ENCODE measurements around the gene CASK.

The CASK gene

DNA sequence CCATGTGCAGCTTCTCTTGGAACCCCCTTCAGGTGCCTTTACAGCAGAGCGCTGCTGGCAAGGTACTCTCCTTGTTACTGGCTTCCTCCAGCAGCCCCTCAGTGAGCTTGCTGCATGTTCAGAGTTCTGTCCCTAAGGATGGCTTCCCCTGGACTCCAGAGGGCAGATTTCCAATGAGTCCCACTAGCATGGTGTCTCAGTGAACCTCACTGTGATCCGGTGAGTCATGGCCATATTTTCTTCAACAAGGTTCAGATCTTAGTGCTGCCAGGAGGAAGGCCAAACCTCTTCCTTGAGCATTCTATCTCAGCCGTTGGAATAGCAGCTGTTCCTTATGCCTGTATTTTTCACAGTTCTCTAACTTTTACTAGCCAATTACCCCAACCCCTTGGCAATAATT lies 98.8 kb downstream of the CASK start:
- no peak for DNase-seq

DNA sequence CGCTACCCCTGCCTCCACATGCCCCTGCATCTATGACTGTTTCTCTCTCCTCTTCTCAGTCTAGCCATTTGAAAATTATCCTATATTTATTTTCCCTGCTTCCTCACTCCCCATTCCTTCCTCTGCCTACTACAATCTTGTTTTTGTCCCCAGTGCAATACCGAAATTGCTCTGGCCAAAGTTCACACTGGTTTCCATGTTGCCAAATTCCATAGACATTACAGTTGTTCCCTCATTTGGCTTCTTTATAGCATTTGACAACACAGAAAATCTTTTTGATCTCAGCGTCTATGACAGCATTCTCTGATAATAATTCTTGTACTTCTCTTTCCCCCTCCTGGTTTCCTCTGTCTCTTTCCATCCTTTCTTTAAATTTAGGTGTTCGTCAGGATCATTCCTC lies 100.0 kb downstream of the CASK start:
- no peak for DNase-seq

DNA sequence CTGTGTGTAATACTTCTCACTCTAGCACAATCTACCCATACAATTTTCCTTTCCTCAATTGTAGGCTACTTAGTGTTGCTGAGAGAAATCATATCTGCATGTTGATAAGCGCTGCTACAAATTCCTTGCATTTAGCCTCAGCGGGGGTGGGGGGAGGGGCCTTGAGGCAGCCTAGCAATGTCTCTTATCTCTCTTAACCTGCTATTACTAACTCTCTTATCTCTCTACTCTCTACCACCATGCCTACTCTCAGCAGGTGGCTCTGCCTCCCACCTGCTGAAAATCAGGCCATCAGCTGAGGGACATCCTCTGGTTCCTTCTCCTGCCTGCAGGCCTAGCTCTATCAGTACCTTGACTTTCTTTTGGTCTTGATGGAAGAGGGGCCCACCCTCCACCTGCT lies 100.5 kb downstream of the CASK start:
- DNase-seq = no peak

DNA sequence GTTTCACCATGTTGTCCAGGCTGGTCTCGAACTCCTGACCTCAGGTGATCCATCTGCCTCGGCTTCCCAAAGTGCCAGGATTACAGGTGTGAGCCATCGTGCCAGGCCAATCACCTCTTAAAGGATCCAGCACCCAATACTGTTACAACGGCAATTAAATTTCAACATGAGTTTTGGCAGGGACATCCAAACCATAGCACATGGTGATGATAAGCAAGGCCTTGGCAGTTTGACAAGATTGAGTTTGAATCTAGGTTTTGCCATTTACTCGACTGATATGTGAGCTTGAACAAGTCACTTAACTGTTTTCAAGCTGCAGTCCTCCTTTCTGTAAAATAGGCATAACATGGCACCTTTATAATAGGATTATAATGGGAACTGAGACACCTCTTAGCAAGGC lies 115.3 kb downstream of the CASK start:
- DNase-seq = no peak

DNA sequence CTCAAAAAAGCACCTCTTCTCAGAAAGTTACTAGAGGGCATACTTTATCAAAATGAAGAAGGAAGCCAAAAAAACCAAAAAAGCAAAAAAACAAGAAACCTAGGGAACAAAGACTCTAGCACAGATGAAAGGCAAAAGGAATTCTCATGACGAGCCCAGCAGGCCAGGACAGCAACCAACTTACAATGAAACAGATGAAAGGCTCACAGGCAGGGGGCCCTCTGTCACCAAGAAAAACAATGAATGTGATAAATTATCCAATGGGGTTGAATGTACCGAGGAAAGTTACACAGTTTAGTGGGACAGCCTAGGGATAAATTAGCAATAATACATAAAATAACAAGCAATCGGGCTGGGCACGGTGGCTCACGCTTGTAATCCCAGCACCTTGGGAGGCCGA lies 120.4 kb downstream of the CASK start:
- no peak for DNase-seq

DNA sequence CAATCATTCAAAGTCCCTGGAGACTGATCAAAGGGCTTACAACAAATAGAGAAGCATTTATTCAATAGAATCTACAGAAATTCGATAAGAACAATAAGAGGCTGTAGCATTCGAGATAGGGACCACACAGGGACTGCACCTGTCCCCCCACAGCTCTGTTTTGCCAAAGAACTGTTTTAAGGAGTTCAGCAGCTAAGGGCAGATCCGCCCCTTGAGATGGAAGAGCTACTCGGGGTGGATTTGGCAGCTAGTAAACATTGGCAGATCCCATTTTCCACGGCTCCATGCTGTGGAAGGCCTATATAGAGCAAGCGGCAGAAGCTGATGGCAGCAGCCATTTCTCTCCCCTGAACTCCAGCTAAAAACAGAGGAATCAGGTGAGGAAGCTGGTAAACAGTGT lies 123.7 kb downstream of the CASK start:
- DNase-seq = no peak

DNA sequence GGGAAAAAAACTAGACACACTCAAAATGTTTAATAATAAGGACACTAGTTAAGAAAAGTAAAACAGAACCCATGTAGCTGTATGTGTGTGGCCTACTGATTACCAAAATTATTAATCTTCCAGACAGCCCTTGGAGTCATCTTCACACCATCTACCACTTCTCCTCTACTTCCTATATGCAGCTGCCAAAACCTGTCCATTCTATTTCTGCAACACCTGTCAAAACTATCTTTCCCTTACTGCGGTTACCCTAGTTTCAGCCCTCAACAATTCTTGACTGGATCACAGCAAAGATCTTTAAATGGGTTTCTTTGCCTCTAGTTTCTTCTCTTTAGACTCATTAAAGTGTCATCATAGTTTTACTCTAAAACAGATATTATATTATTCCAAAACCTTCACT lies 126.8 kb downstream of the CASK start:
- no peak for DNase-seq

DNA sequence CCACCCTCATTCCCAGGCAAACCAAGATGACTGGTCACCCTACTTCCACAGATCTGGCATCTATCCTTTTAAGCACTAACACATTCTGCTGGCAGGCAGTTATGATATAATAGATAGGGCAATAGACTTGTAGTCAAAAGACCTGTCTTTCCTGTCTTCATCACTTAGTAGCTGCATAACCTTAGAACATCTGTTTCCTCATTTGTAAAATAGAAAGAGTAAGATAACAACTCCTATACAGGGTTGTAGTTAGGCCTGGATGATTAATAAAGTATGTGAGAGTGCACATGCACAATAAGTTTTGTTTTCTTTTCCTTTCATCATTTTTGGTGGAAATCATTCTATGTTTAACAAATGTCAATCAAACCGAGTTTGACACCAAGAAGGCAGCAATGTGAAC lies 127.3 kb downstream of the CASK start:
- DNase-seq = no peak

DNA sequence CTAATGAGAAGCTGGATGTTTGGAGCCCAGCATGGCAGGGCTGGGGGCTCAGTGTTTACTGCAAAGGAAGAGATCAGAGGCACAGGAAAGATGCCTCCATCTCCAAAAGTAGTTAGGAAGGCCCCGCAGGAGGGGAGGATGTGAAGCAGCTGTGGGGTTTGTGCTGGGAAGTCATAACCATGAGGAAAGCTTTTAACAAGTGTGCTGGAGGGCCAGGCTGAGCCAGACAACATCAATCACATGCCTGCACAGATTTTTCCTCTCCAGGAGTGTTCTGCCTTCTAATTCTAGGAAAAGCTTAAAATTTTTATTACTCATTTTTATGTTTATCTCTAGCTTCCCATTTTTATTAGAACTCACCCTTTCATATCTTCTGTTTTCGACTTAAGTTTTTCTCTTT lies 134.0 kb downstream of the CASK start:
- DNase-seq = no peak

DNA sequence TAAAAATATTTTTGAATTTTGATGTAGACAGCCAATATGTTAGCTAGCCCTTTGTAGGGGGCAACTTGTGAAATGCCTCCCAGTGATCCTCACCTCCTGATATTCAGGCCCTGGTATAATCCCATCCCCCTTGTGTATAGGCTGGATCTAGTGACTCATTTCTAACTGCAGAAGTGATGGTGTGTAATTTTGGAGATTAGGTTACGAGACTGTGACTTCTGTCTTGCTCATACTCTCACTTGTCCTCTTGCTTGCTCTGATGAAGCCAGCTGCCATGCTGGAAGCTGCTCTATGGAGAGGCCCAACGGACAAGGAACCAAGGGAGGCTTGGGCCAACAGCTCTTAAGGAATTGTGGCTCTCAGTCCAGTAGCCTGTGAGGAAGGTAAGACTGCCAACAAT lies 137.7 kb downstream of the CASK start:
- no peak for DNase-seq

DNA sequence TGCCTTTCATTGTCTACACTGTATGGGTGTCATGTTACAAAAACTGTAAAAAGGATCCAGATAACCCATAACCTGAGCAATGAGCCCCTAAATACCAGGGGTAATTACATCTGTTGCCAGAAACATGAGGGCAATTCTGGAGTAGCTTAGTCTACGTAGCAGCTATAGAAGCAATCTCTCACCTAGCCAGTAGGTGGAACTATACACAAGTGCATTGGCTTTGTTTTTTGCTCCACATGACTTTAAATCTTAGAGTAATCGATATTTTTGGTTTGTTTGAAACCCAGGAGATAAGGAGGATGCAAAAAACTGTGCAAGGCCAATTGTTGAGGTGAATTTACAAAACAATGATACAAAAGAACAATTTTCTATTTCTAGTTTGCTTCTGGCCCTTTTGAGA lies 141.9 kb downstream of the CASK start:
- no peak for DNase-seq

DNA sequence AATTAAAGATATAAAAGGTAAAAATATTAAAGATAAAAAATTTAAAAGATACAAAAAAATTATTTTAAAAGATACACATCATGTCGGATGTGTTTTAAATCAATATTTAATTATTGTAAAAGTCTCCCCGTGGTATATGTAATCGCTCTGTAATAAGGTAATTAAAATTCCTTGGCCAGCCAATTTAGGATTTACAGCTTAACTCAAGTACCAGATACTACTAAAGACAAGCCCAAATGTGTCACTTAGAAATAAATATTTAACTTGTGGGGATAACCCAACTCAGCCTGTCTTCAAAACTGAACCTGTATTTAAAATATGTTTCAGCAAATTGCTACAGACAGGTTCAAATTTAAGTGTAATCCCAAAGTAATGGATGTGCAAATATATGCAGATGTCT lies 143.4 kb downstream of the CASK start:
- no peak for DNase-seq

DNA sequence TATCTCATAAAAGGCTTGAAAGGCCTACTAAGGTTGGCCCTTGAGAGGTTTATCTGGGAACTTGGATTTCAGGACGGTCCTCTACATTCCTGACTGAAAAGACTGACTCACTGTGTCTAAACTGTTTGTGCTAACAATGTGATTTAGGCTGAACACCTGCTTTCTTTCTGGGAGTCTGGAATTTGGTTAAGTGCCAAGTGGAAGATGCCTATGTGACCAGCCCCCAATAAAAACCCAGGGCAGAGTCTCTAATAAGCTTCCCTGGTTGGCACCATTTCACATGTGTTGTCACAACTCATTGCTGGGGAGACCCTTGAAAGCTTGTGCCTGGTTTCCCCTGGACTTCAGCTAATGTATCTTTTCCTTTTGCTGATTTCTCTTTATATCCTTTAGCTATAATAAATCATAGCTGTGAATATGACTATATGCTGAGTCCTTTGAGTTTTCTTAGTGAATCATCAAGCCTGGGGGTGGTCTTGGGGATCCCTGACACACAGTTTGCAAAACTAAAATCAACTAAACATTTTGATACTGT lies 144.3 kb downstream of the CASK start:
- no peak for DNase-seq

DNA sequence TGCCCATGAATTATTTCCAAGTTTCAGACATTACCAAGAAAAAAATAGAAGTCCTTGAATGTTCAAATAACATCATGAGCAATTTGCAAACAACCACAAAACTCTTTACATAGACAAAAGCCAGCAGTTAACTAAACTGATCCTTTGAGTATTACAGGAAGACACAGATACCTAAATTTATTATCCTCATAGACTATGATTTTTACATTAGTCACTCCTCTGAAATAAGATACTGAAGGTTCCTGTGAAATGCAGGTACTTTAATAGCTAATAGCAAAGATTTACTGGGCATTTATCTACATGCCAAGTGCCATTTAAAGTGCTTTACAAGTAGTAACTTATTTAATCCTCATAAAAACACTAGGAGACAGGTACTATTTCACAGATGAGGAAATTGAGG lies 161.7 kb downstream of the CASK start:
- DNase-seq = no peak

DNA sequence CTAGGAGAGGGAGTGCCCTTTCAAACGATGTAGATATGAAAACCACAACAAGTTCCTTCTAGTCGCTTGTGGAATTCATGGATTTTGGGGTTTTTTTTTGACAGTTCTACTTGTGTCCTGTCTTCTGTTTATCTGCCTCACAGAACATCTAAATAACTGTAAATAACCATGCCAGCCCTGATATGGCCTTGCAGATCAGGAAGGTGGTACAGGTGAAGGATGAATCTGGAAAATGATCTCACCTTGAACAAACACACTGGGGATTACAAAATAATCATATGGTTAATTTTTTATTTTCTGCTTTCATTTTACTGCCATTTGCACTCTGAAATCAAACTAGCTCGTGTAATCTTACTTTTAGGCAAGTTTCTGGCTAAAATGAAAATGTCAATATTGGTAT lies 162.2 kb downstream of the CASK start:
- DNase-seq = no peak

DNA sequence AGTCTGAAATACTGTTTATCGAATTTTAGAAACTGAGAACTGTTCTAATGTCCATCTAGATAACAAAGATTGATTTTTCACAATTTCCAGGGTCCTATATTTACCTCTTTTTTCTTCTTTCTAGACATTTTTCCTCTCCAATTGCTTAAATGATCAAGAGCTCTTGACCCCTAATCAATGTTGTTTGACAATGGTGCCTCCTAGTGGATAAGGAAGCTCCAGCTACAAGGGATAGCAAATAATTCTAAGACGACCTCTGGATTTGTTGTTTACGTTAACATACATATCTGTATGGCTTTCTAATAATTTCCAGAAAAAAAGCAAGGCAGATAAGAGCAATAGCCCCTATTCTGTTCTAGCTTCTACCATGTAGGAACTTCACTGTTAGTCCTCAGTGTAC lies 163.5 kb downstream of the CASK start:
- DNase-seq = no peak

DNA sequence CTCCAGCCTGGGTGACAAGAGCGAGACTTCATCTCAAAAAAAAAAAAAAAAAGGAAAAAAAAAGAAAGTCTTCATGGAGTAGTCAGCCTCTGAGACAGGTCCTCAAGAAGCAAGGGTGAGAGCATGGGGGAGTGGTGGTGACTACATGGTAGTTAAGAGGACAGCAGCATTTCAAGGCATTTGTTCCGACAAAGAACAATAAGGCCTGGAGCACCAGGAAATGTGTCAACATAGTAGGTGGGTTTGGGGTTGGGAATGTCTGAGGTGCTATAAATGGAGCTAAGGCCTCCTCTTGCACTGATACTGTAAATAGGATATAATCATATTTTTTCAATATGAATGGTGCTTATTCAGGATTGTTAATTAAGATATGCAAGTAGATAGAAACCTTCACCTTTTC lies 165.0 kb downstream of the CASK start:
- no peak for DNase-seq

DNA sequence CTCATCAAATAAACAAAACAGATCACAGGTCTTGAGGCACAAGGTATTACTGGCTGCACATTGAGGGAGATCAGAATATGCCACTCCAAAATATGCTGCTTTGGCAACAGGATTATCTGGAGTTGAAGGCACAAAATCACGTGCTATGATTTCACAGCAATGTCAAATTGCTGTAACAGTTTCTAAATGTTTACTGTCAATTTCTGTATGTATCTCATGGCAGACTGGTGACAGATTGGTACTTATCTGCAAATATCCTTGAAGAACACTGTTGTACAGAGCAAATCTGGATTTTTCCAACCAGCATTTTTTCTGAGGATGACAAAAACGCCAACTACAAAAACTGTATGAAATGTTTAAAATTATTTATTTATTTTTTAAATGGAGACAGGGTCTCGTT lies 172.6 kb downstream of the CASK start:
- DNase-seq = no peak

DNA sequence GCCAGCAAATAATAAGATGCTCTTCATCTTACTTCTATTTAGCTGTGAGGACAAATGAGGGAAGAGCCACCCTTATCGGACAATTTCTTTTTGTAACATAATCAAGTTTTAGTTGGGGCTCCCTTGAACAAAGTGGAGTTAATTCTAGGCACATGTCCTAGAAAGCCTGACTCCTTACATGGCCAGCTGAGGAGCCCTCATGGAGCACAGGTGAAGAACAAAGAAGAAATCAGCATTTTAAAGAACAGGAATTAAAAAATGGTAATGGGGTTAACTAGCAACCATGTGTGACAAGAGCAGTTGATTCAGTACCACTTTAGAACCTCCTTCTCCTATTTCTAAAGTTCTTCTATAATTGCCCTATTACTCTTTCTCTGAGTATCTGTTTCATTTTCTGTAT lies 183.5 kb downstream of the CASK start:
- DNase-seq = no peak

DNA sequence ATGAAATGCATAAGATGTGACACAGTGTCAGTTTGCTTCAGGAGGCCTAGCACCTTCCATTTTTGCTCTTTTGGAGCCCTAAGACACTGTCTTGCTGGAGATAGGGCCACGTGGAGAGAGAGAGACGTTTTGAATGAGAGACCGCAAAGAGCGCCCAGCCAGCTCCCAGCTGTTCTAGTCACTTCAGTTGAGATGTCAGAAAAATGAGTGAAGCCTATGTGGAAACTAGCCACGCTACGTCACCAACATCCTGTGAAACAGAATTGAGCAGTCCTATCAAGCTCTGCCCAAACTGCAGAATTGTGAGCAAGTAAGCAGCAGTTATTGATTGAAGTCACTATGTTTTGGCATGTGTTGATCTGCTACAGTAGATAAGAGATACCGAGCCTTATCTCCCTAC lies 186.3 kb downstream of the CASK start:
- DNase-seq = no peak

DNA sequence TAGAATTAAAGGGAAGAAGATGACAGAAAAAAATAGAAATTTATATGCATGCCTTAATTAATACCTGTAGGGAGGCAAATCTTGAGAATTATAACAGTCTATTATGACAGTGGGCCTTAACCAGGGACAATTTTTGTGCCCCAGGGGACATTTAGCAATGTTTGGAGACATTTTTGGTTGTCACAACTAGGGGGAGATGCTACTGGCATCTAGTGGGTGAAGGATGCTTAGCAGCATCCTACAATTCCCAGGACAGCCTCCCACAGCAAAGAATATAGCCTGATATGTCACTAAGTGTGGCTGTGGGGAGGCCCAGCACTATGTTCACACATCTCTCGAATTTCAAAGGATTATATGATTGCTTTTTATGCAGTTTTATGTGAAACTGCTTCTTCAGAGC lies 188.8 kb downstream of the CASK start:
- DNase-seq = no peak

DNA sequence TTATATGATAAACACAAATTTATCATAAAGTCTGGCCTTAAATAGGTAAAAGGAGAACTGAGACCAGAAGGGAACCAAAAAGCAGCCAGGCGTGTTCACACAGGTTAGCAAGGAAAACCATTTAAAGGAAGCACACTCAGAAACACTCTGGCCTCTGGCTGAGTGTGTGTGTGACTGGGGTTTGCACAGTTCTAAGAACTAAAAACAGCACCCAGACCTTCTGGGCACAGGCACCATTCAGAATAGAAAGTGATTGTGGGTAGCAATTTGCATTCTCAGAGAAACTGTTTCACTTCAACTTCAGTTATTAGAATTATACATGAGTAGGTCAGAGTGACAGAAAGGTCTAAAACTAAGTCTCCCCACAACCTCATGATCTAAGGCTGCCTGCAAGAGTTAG lies 189.4 kb downstream of the CASK start:
- DNase-seq = peak; percentile 5

DNA sequence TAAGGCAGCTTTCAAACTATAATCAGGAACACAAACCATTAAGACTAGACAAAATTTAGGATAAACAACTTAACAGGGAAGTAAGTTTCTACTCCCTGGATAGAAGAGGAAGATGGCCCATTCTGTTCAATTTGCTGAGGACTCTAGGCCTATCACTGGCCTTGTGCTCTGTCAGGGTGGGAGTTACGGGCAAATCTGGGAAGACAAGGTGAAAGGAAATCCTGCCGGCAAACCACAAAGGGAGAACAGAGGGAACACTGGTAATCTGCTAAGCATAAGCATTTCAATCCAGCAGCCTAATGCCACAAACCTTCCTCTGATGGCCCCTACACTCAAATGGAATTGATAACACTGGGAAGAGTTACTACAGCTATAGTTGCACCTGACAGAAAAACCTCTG lies 191.1 kb downstream of the CASK start:
- DNase-seq = no peak

DNA sequence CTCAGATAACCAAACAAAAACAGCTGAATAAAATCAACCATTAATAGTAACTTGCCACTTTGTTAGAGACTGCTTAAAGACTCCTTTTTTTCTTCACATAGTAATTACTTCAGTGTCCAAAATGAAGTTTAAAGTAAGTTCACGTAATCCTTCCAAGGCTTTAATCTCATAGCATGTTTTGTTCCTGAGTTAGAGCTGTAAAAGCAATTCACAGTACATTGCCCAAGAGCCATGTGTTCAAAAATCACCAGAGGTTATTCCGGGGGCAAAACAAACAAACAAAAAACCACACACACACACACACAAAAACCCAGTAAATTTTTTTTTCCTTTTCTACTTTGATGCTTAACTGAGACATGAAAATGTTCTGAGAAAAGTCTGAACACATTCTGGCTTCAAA lies 193.3 kb downstream of the CASK start:
- no peak for DNase-seq

DNA sequence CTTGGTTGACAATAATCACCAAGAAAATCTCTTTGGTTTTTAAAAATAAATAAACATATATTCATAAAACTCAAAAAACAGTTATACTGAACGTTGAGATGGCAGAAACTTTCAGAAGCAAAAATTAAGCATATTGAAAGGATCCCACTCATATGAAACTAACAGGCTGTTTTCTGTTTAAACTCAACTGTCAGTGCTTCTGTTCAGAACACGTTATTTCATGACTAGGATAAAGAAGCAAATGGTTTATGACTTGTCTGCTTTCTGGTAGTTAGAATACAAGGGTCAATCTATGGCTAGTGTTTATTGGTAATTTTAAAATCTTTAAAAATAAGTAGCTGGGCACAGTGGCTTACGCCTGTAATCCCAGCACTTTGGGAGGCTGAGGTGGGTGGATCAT lies 195.2 kb downstream of the CASK start:
- no peak for DNase-seq

DNA sequence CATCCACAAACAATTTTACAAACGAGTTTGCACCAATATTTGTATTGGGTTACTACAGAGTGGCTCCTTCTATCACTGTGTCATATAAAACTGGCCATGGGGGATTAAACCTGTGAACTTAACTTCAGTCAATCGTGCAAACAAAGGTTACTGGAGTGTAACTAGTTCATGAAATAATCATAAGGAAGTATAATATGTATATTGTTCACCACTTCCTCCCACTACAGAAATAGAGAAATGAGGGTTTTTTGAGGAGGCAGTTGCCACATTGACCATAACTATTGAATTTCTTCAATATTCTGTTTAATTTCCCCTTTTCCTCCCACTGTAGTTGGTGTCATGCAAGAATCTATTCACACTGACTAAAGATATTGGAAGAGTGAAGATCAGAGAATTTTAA lies 199.5 kb downstream of the CASK start, which contains the start of gene GPR82:
GPR82 (plus strand) TSS at position 356 of the 400 bp plus-strand sequence. CDS start 2,846 bp downstream, outside the sequence.
- no peak for DNase-seq

All from NK-92 treated with Interleukin-12 subunit alpha and Interleukin-12 subunit beta, amount 100 ng/mL, for 24 hours (cell line).